ENCODE data around the gene UNG.

GRCh38 chr12:109065853-109066193, 31.6 kb upstream of the UNG start:
- no peak for TF ChIP-seq POLR2A (IDR thresholded peaks at IDR 0.05; ENCODE audit: borderline replicate concordance, extremely low read depth, insufficient read depth, insufficient read length)
- no peak for TF ChIP-seq YY1 (IDR thresholded peaks at IDR 0.05; ENCODE audit: extremely low read depth, insufficient replicate concordance, low read depth, low read length)
- no peak for TF ChIP-seq CTCF (IDR thresholded peaks at IDR 0.05 in 2 of 3, conservative IDR thresholded peaks at IDR 0.05 in 1 of 3; ENCODE audit: borderline replicate concordance in 1 of 3, insufficient read depth in 1 of 3, low read depth in 2 of 3, low read length in 2 of 3)
- TF ChIP-seq EZH2phosphoT487 (IDR thresholded peaks at IDR 0.05; ENCODE audit: borderline replicate concordance), result no peak
- TF ChIP-seq SRF (IDR thresholded peaks at IDR 0.05; ENCODE audit: low read depth), result no peak
- TF ChIP-seq CBX3 (IDR thresholded peaks at IDR 0.05; ENCODE audit: low read depth), result no peak
- TF ChIP-seq SP1 (IDR thresholded peaks at IDR 0.05; ENCODE audit: low read depth), result no peak

Measured in HCT116 (cell line).